SK-N-SH treated with all-trans-retinoic acid at 6 μM for 48 hours (cell line): ENCODE data around the gene PRUNE2.

Experiments used
- ATAC-seq: fragments of 200-7000 bp; cut with Tn5 transposase; 3 replicates; pipeline ENCODE4 v1.9.1; 2020; ENCODE audit warnings: mild to moderate bottlenecking, moderate library complexity
- ARNTL ChIP-seq: fragments of 450-650 bp; formaldehyde crosslinking; IDR thresholded peaks from 2 replicates; pipeline ENCODE4 v1.5.0; 2020; ENCODE audit warnings: low read depth, mild to moderate bottlenecking, moderate library complexity, borderline replicate concordance
- BACH2 ChIP-seq: fragments of 250-450 bp; sonication (Bioruptor Pico); IDR thresholded peaks from 2 replicates; pipeline ENCODE4 v1.9.0; 2021; ENCODE audit warnings: mild to moderate bottlenecking, borderline replicate concordance
- CSDC2 ChIP-seq: fragments of 250-450 bp; sonication (Bioruptor Pico); IDR thresholded peaks from 2 replicates; pipeline ENCODE4 v1.5.0; 2020; ENCODE audit warnings: mild to moderate bottlenecking, moderate library complexity
- CSRNP3 ChIP-seq: fragments of 250-450 bp; sonication (Bioruptor Pico); IDR thresholded peaks from 2 replicates; pipeline ENCODE4 v1.5.1; 2021; ENCODE audit warnings: mild to moderate bottlenecking, moderate library complexity
- ESRRG ChIP-seq: fragments of 250-450 bp; sonication (Bioruptor Pico); IDR thresholded peaks from 2 replicates; pipeline ENCODE4 v1.6.1; 2021; ENCODE audit warnings: mild to moderate bottlenecking
- GLIS3 ChIP-seq: fragments of 250-450 bp; sonication (Bioruptor Pico); IDR thresholded peaks from 2 replicates; pipeline ENCODE4 v1.5.0; 2020; ENCODE audit warnings: mild to moderate bottlenecking, moderate library complexity
- ISL1 ChIP-seq: fragments of 250-450 bp; sonication (Bioruptor Pico); IDR thresholded peaks from 2 replicates; pipeline ENCODE4 v2.1.2; 2022; ENCODE audit warnings: mild to moderate bottlenecking, moderate library complexity
- OSR1 ChIP-seq: fragments of 250-450 bp; sonication (Bioruptor Pico); IDR thresholded peaks from 2 replicates; pipeline ENCODE4 v1.8.0; 2022; ENCODE audit warnings: moderate library complexity, mild to moderate bottlenecking, inconsistent platforms
- PATZ1 ChIP-seq: fragments of 250-450 bp; sonication (Bioruptor Pico); IDR thresholded peaks from 2 replicates; pipeline ENCODE4 v1.8.0; 2020; ENCODE audit warnings: mild to moderate bottlenecking, moderate library complexity, borderline replicate concordance
- POU6F1 ChIP-seq: fragments of 250-450 bp; sonication (Bioruptor Pico); IDR thresholded peaks from 2 replicates; pipeline ENCODE4 v1.8.0; 2021; ENCODE audit warnings: low read depth, mild to moderate bottlenecking, moderate library complexity, borderline replicate concordance
- PPARA ChIP-seq: fragments of 250-450 bp; sonication (Bioruptor Pico); IDR thresholded peaks from 2 replicates; pipeline ENCODE4 v1.5.0; 2020; ENCODE audit warnings: mild to moderate bottlenecking, borderline replicate concordance
- RARB ChIP-seq: fragments of 250-450 bp; sonication (Bioruptor Pico); IDR thresholded peaks from 2 replicates; pipeline ENCODE4 v1.8.0; 2021; ENCODE audit warnings: mild to moderate bottlenecking, moderate library complexity
- SNAI2 ChIP-seq: fragments of 250-450 bp; sonication (Bioruptor Pico); IDR thresholded peaks from 2 replicates; pipeline ENCODE4 v1.5.0; 2020; ENCODE audit warnings: mild to moderate bottlenecking, moderate library complexity
- TCF4 ChIP-seq: fragments of 250-450 bp; sonication (Bioruptor Pico); IDR thresholded peaks from 2 replicates; pipeline ENCODE4 v1.8.0; 2021; ENCODE audit warnings: mild to moderate bottlenecking, moderate library complexity, borderline replicate concordance
- TOX ChIP-seq: fragments of 250-450 bp; sonication (Bioruptor Pico); IDR thresholded peaks from 2 replicates; pipeline ENCODE4 v1.8.0; 2021; ENCODE audit warnings: mild to moderate bottlenecking, moderate library complexity, borderline replicate concordance
- TSHZ2 ChIP-seq: fragments of 250-450 bp; sonication (Bioruptor Pico); IDR thresholded peaks from 2 replicates; pipeline ENCODE4 v1.5.0; 2020; ENCODE audit warnings: mild to moderate bottlenecking, moderate library complexity
- ZC3H10 ChIP-seq: fragments of 250-450 bp; sonication (Bioruptor Pico); IDR thresholded peaks from 2 replicates; pipeline ENCODE4 v1.5.1; 2021; ENCODE audit warnings: mild to moderate bottlenecking, moderate library complexity
- ZFP3 ChIP-seq: fragments of 250-450 bp; sonication (Bioruptor Pico); IDR thresholded peaks from 2 replicates; pipeline ENCODE4 v1.5.0; 2020; ENCODE audit warnings: mild to moderate bottlenecking, moderate library complexity
- ZFP30 ChIP-seq: fragments of 450-650 bp; formaldehyde crosslinking; IDR thresholded peaks from 2 replicates; pipeline ENCODE4 v1.5.0; 2022; ENCODE audit warnings: mild to moderate bottlenecking, moderate library complexity
- ZNF565 ChIP-seq: fragments of 450-650 bp; formaldehyde crosslinking; conservative IDR thresholded peaks from 2 replicates; pipeline ENCODE4 v1.5.0; 2020; ENCODE audit warnings: low read depth, mild to moderate bottlenecking, moderate library complexity
- ZNF70 ChIP-seq: fragments of 450-650 bp; formaldehyde crosslinking; IDR thresholded peaks from 2 replicates; pipeline ENCODE4 v1.5.0; 2020; ENCODE audit warnings: mild to moderate bottlenecking, moderate library complexity
- ZNF8 ChIP-seq: fragments of 450-650 bp; formaldehyde crosslinking; IDR thresholded peaks from 2 replicates; pipeline ENCODE4 v1.5.0; 2020; ENCODE audit warnings: mild to moderate bottlenecking, moderate library complexity

The PRUNE2 gene

GRCh38 chr9:76628155-76628554 is 277.8 kb downstream of the PRUNE2 start:
- TF ChIP-seq PATZ1 (CRISPR knock-in tag) (no peak), ZNF70 (no peak)
- ATAC-seq = no peak

GRCh38 chr9:76626980-76627379 is 278.9 kb downstream of the PRUNE2 start:
- TF ChIP-seq ESRRG (no peak), BACH2 (CRISPR knock-in tag) (no peak), ZFP30 (no peak), CSRNP3 (no peak), TCF4 (CRISPR knock-in tag) (no peak), SNAI2 (CRISPR knock-in tag) (no peak), ARNTL (CRISPR knock-in tag) (no peak), RARB (CRISPR knock-in tag) (no peak), ZFP3 (CRISPR knock-in tag) (no peak), ZNF70 (no peak), POU6F1 (CRISPR knock-in tag) (no peak), OSR1 (CRISPR knock-in tag) (no peak), ZNF8 (CRISPR knock-in tag) (no peak), GLIS3 (CRISPR knock-in tag) (no peak), TOX (CRISPR knock-in tag) (no peak), PPARA (CRISPR knock-in tag) (no peak), ZNF565 (CRISPR knock-in tag) (no peak), ZC3H10 (no peak)
- TF ChIP-seq, all 23 proteins: peak for 0
- ATAC-seq = no peak

GRCh38 chr9:76626141-76626540 is 279.8 kb downstream of the PRUNE2 start:
- TF ChIP-seq ESRRG (no peak), CSDC2 (no peak), TCF4 (CRISPR knock-in tag) (no peak)
- no peak for ATAC-seq

GRCh38 chr9:76624391-76625048 is 281.4 kb downstream of the PRUNE2 start:
- no peak for ATAC-seq
- TF ChIP-seq PATZ1 (CRISPR knock-in tag) (no peak), TCF4 (CRISPR knock-in tag) (no peak), SNAI2 (CRISPR knock-in tag) (no peak), CSRNP3 (no peak), ZFP30 (no peak), ARNTL (CRISPR knock-in tag) (no peak), TSHZ2 (CRISPR knock-in tag) (no peak), CSDC2 (no peak), ZFP3 (CRISPR knock-in tag) (no peak), BACH2 (CRISPR knock-in tag) (no peak), ZNF8 (CRISPR knock-in tag) (no peak), ISL1 (no peak), TOX (CRISPR knock-in tag) (no peak)
